Activated CD8-positive, alpha-beta memory T cell treated with anti-CD3 and anti-CD28 coated beads for 24 hours (primary cell): ENCODE measurements around the gene DST.
"Not testable (repeated sequence)": the region's sequence is repeated elsewhere in the genome, so short reads cannot be mapped to it uniquely, and the experiment has no call there.

Experiments used
- DNase-seq: peaks from one replicate; pipeline ENCODE4 v3.0.0-alpha.2; 2020

DST gene

GRCh38 chr6:56570413-56571359, 72.0 kb downstream of the DST start:
- no peak for DNase-seq

- no peak for DNase-seq
Measured at GRCh38 chr6:56567501-56567900, 75.2 kb downstream of the DST start.

- DNase-seq = not testable (repeated sequence)
Measured at GRCh38 chr6:56562730-56563129, 80.0 kb downstream of the DST start.

- DNase-seq = no peak
Measured at GRCh38 chr6:56556751-56557540, 85.7 kb downstream of the DST start.

GRCh38 chr6:56555438-56555872, 87.2 kb downstream of the DST start:
- no peak for DNase-seq

- no peak for DNase-seq
Measured at GRCh38 chr6:56552187-56553130, 90.2 kb downstream of the DST start.

- DNase-seq = no peak
Measured at GRCh38 chr6:56551409-56552120, 91.1 kb downstream of the DST start.

GRCh38 chr6:56550301-56550700, 92.4 kb downstream of the DST start:
- DNase-seq = no peak

GRCh38 chr6:56549014-56549413, 93.7 kb downstream of the DST start:
- DNase-seq = no peak

GRCh38 chr6:56547687-56548086, 95.0 kb downstream of the DST start:
- DNase-seq = no peak

- DNase-seq = peak; percentile 79
Measured at GRCh38 chr6:56542364-56543331, 100.0 kb downstream of the DST start.

GRCh38 chr6:56541741-56542360, 100.8 kb downstream of the DST start:
- DNase-seq = no peak

- DNase-seq = no peak
Measured at GRCh38 chr6:56541030-56541600, 101.6 kb downstream of the DST start.

- no peak for DNase-seq
Measured at GRCh38 chr6:56540232-56541029, 102.3 kb downstream of the DST start.

- no peak for DNase-seq
Measured at GRCh38 chr6:56539527-56540105, 103.1 kb downstream of the DST start.

GRCh38 chr6:56538851-56539250, 103.8 kb downstream of the DST start:
- no peak for DNase-seq

GRCh38 chr6:56537223-56537770, 105.4 kb downstream of the DST start:
- no peak for DNase-seq

GRCh38 chr6:56536536-56536935, 106.2 kb downstream of the DST start:
- DNase-seq = no peak
